ENCODE data around the gene ANO9.

Gene ANO9

GRCh38 chr11:396511-396947, 45.3 kb downstream of the ANO9 start:
- H3K4me3 ChIP-seq (ENCODE audit: low read length): peak overlapping the region; percentile 74
- H3K79me2 ChIP-seq (ENCODE audit: low read length): no peaks in the 10 kb centered on the region
- H3K4me1 ChIP-seq (ENCODE audit: low read length): no peaks in the 10 kb centered on the region
- TF ChIP-seq EZH2phosphoT487 (IDR thresholded peaks at IDR 0.05; ENCODE audit: low read depth): no peak
- TF ChIP-seq, protein P1, sequence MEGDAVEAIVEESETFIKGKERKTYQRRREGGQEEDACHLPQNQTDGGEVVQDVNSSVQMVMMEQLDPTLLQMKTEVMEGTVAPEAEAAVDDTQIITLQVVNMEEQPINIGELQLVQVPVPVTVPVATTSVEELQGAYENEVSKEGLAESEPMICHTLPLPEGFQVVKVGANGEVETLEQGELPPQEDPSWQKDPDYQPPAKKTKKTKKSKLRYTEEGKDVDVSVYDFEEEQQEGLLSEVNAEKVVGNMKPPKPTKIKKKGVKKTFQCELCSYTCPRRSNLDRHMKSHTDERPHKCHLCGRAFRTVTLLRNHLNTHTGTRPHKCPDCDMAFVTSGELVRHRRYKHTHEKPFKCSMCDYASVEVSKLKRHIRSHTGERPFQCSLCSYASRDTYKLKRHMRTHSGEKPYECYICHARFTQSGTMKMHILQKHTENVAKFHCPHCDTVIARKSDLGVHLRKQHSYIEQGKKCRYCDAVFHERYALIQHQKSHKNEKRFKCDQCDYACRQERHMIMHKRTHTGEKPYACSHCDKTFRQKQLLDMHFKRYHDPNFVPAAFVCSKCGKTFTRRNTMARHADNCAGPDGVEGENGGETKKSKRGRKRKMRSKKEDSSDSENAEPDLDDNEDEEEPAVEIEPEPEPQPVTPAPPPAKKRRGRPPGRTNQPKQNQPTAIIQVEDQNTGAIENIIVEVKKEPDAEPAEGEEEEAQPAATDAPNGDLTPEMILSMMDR (IDR thresholded peaks at IDR 0.05; ENCODE audit: low read depth, low read length): peak; percentile 37
- H2AFZ ChIP-seq (ENCODE audit: low read depth, low read length): no peak overlapping the region
- H3K36me3 ChIP-seq (replicated peaks; ENCODE audit: low read depth, low read length): no peaks in the 10 kb centered on the region
- peak overlapping the region; percentile 70 for H3K4me2 ChIP-seq (ENCODE audit: low read length)
- H3K27me3 ChIP-seq (ENCODE audit: low read depth, low read length): 0 out of 2 replicates have a peak, but pooled peaks cover 4% of the 10 kb centered on the region
- no peaks in the 10 kb centered on the region for H4K20me1 ChIP-seq (ENCODE audit: insufficient read depth, low read length)
- no peak overlapping the region for H3K27ac ChIP-seq (ENCODE audit: low read length)
- H3K9me3 ChIP-seq (ENCODE audit: insufficient read depth, low read length): no peaks in the 10 kb centered on the region
- H3K9ac ChIP-seq (ENCODE audit: low read length): peak overlapping the region; percentile 22; the same call in 1 of the 2 replicates

DNA sequence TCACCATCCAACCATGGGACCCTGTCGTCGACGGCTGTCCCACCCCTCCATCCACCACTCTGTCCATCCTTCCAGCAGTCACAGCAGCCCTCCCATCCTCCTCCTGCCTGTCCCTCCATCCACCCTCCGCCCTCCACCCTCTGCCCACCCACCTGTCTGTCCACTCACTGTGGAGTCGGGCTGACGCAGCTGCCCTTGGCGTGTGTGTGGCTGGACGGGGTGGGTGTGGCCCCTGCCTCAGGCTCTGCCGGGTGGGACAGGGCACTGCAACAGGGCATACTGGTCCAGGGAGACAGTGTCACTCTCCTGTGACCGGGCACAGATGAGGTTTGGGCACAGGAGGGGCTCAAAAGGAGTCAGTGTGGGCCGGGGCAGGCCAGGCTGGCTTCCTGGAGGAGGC, 45.9 kb downstream of the ANO9 start:
- Histone ChIP-seq H3K27ac (ENCODE audit: low read length) (no peak overlapping the region), H3K9me3 (ENCODE audit: insufficient read depth, low read length) (no peaks in the 10 kb centered on the region), H3K9ac (ENCODE audit: low read length) (no peak overlapping the region), H3K79me2 (ENCODE audit: low read length) (no peaks in the 10 kb centered on the region), H2AFZ (ENCODE audit: low read depth, low read length) (no peak overlapping the region), H3K4me3 (ENCODE audit: low read length) (no peak overlapping the region), H4K20me1 (ENCODE audit: insufficient read depth, low read length) (no peaks in the 10 kb centered on the region), H3K36me3 (replicated peaks; ENCODE audit: low read depth, low read length) (no peaks in the 10 kb centered on the region), H3K27me3 (ENCODE audit: low read depth, low read length) (0 out of 2 replicates have a peak, but pooled peaks cover 4% of the 10 kb centered on the region), H3K4me2 (ENCODE audit: low read length) (no peak overlapping the region), H3K4me1 (ENCODE audit: low read length) (no peaks in the 10 kb centered on the region)
- TF ChIP-seq, protein P1 (IDR thresholded peaks at IDR 0.05; ENCODE audit: low read depth, low read length): no peak
- no peak for TF ChIP-seq EZH2phosphoT487 (IDR thresholded peaks at IDR 0.05; ENCODE audit: low read depth)

GRCh38 chr11:394858-395655, 46.8 kb downstream of the ANO9 start:
- no peak overlapping the region for H3K4me2 ChIP-seq (ENCODE audit: low read length)
- H2AFZ ChIP-seq (ENCODE audit: low read depth, low read length): no peak overlapping the region
- H3K9ac ChIP-seq (ENCODE audit: low read length): no peak overlapping the region

More at GRCh38 chr11:394858-395655, 46.8 kb downstream of the ANO9 start:
- Histone ChIP-seq H4K20me1 (ENCODE audit: insufficient read depth, low read length) (no peaks in the 10 kb centered on the region), H3K9me3 (ENCODE audit: insufficient read depth, low read length) (no peaks in the 10 kb centered on the region), H3K36me3 (replicated peaks; ENCODE audit: low read depth, low read length) (no peaks in the 10 kb centered on the region), H3K4me3 (ENCODE audit: low read length) (no peak overlapping the region), H3K27me3 (ENCODE audit: low read depth, low read length) (0 out of 2 replicates have a peak, but pooled peaks cover 4% of the 10 kb centered on the region), H3K27ac (ENCODE audit: low read length) (no peak overlapping the region), H3K4me1 (ENCODE audit: low read length) (no peaks in the 10 kb centered on the region), H3K79me2 (ENCODE audit: low read length) (no peaks in the 10 kb centered on the region)
- TF ChIP-seq, protein P1 (IDR thresholded peaks at IDR 0.05; ENCODE audit: low read depth, low read length): no peak
- TF ChIP-seq EZH2phosphoT487 (IDR thresholded peaks at IDR 0.05; ENCODE audit: low read depth): no peak
